GM19455 (cell line): ENCODE results near the gene FBXL22.

Source experiments
- ATAC-seq: cut with Tn5 transposase; IDR thresholded peaks from one replicate; pipeline ENCODE4 v1.9.1; 2021; ENCODE audit not compliant: unreplicated experiment

The FBXL22 gene

DNA sequence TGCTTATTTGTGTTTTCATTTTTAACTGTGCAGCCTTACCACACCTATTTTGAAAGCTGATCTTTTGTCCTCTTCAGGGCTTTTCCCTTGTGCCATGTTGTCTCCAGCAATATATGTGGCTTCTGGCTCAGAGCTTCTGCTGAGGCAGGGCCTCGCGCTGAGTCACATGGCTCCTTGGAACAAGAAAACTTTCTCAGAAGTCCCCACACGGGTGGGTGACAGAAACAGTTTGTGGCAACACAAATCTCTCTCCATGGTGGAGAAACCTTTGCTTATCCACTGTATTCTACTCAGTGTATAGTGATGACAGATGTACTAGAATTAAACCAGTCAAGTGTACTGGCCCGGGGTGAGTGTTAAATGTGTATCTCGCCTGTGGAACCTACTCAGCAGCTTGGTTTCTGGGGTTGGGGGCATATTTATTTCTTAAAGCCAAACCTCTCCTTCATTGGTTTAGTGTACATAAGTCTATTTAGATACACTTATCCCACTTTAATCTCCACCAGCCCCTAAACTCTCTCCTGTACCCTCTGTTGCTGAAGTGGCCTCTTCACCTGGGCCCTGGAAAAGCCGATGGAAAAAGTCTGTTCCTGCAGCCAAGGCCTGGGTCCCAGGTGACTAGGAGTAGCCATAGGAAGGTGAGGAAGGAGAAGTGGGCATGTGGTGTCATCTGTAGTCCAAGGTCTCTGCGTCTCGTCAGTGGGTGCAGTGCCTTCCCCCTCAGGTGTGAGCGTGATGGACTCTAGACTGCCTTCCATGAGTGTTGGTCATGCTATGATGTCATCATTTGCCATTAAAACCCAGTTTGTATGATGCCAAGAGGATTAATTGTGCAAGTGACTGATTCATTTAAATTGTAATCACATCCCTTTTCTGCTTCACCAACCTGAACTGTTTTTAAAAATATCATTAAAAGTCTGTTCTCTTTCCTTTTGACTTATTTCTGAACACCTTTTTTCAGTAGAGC is 3.2 kb upstream of the FBXL22 start:
- no peak for ATAC-seq

GRCh38 chr15:63595065-63595464 is 2.1 kb upstream of the FBXL22 start:
- ATAC-seq: no peak

- no peak for ATAC-seq
Observed at GRCh38 chr15:63595688-63596087, 1.5 kb upstream of the FBXL22 start.

GRCh38 chr15:63596676-63597037 is 530 bp upstream of the FBXL22 start:
- ATAC-seq: no peak

DNA sequence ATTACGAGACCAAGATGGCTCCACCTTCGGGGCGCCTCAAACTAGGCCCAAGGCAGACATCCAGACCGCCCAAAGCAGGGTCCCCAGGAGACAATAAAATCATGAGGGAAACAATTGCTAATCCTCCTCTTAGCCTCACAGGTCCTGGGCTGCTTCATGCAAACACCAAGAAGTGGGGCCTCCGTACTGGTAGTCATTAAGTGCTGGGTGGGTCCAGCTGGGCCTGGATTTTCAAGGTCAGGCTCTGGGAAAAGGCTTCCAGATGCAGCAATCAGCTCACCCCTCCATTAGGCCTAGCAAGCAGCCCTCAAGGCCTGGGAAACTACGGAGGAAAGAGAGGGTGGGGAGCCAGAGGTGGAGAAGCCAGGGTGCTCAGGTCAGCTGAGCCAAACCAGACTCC is 634 bp downstream of the FBXL22 start:
- ATAC-seq: no peak

DNA sequence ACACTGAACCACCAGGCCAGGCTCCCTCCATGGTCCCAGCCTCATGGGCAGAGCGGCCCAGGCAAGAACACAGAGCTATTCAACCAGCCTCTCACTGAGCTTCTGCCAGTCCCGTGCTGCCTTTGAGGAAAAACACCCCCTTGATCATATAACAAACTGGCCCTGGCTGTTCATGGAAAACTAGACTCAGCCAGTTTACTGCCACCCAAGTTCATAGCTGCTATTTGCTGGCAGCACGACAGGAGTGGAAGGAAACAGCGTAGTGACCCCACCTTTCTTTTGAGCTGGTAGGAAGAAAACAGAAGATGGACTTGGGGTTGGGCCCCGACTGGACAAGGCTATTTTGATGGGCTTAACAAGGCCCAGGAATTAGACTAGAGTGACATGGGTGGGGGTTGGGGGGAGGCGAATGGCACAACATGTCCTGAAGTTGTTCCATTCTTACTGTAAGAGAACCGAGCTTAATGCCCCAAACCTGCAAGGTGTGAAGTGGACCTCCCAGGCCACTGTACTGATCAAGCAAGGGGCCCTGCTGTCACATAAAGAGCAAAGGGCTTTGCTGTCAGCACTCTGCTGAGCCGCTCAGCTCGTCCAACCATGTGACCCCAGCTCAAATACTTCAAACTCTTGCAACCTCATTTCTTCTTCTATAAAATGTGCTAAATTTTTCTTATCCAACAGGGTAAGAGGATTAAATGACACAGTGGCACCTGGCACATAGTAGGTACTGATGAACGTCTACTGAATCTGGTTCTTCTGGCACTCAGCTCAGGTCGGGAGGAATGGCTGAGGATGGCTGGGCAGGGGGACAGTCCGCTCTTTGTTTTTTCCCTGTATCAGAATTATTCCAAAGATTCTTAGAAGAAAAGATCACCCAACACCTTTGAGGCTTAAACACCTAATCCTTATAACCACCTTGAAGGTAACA is 1.6 kb downstream of the FBXL22 start:
- no peak for ATAC-seq

DNA sequence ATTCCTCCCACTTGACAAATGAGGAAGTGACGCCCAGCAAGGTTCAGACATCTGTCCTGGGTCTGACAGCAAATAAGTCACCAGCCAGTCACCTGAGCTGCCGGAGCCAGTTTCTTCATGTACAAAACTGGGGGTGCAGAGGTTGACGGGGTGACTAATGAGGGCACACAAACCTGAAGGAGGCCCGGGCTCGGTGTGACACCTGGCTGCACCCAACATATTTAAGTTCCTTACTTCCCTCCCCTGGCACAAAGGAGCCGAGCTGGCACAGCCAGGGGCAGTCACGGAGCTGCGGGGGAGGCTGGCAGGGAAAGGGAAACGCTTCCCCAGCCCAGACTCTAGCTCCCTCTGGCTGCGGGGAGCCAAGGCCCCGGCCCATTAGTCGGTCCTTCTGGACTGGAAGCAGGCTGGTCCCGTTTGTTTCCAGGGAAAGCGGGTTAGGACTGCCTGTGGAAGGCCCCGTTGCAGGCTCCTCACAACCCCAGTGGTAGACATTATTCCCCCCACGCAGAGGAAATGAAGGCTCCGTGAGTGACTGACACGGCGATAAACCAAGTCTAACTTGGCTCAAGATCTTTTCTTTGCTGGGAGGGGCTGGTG is 2.3 kb downstream of the FBXL22 start:
- ATAC-seq: no peak

DNA sequence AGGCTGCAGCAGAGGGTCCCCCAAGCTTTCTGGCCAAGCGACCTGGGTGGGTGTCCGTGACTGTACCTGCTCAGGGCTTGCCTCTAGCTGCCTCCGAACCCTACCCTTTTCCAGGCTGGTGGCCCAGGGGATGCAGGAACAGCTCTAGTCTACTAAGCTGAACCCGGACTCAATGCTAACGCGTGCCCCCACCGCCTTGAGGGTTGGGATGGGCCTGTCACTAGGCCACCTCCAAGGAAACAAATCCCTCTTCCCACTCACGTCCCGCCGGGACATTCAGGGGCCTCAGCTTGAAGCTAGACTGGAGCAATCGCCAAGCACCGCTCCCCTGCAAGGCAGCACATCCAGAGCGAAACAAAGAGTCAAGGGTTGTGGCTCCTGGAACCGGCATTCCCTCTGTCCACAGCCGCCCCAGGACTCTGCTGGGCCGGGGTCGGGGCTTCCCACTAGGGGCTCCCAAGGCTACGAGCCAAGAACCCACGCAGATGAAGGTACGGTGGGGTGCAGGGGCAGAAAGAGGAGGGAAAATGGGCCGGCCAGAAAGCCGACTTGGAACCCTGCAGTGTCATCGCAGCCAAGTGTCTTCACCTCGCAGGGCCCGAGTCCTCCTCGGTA is 2.9 kb downstream of the FBXL22 start:
- ATAC-seq: peak; percentile 4

DNA sequence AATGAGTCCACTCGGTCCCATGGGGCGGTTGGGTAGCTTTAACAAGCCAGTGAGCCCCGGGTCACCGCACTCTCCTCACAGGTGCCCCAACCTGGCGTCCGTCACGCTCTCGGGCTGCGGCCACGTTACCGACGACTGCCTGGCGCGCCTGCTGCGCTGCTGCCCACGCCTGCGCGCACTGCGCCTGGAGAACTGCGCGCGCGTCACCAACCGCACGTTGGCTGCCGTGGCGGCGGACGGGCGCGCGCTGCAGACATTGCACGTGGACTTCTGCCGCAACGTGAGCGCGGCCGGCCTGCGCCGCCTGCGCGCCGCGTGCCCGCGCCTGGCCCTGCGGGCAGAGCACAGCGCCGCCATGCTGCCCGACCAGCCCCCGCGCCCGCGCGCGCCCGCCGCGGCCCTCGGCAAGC is 3.4 kb downstream of the FBXL22 start:
- ATAC-seq: peak; percentile 67

DNA sequence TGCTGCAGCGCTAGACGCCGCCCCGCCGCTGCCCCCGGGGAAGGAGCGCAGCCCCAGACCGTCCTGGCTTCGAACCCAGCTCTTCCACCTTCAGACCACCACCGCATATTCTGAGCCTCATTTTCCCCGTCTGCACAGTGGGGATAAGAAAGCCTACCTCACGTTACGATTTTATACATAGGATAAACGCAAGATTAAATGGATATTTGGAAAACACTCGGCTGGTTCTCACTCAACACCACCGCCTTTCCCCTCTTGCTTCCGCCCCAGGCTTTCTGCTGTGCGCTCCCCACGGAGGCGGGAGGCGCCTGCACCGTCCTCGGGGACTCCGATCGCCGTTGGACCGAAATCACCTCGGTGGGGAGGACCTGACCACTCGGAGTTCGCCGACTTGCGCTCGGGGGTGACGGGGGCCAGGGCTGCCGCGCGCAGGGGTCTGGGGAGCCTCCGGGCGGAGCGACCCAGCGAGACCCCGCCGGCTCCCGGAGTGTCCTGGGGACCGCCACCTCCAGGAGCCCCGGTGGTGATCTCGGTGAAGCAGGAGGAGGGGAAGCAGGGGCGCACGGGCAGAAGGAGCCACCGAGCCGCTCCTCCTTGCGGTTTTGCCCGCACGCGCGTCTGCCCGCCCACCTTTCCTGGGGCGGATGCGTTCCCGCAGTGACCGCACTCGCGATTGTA is 4.0 kb downstream of the FBXL22 start:
- peak; percentile 19 for ATAC-seq

GRCh38 chr15:63601704-63602185 is 4.6 kb downstream of the FBXL22 start:
- no peak for ATAC-seq

GRCh38 chr15:63602595-63602994 is 5.4 kb downstream of the FBXL22 start:
- ATAC-seq: no peak

DNA sequence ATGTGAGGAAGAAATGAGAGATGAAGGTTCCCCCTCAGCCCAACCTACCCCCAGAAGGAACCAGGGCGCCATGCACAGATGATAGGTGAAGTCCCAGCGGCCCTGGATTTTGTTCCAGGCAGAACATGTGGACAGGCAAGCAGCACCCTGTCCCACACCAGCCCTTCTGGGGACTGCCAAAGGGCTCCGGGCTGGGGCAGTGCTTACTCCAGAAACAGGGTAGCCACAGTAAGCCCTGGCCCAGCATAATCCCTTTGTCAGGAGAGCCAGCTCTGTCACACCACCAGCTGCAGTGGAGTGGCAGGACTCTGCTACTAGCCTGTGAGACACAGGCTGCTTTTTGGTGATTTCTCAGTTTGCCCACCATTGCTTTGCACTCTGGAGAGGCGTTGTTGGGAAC is 6.3 kb downstream of the FBXL22 start:
- ATAC-seq: no peak

GRCh38 chr15:63604281-63604680 is 7.1 kb downstream of the FBXL22 start:
- no peak for ATAC-seq

- ATAC-seq: no peak
Observed at GRCh38 chr15:63605036-63605435, 7.8 kb downstream of the FBXL22 start.

DNA sequence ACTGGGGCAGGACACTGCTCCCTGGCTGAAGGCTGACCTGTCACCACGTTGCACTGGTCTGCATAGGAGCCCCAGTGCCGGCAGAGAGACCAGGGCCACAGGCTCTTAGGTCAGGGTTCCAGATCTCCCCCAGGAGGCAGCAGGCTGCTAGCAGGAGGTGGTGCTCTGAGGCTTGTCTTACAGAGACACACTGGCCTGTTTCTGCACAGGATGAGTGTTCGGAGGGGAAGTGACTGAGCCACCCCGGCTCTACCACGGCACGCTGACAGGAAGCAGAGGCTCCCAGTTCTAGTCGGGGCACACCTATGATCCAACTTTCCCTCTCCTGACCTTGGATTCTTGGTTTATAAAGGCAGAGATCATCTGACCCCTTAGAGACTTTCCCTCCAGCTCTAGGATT is 8.6 kb downstream of the FBXL22 start:
- no peak for ATAC-seq

DNA sequence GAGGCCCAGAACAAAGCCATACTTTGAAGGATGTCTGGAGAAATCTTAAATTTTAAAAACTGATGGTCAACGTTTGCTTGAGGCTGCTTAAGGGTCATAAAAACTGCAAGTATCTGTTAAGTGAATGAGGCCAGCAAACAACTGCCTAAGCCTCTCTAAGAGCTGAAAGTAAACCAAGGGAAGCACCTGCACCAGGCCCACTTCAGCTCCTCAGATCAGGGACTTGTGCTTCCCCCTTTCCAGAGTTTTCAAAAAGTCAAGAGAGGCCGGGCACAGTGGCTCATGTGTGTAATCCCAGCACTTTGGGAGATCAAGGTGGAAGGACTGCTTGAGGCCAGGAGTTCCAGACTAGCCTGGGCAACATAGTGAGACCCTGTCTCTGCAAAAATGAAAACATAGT is 9.1 kb downstream of the FBXL22 start:
- no peak for ATAC-seq

DNA sequence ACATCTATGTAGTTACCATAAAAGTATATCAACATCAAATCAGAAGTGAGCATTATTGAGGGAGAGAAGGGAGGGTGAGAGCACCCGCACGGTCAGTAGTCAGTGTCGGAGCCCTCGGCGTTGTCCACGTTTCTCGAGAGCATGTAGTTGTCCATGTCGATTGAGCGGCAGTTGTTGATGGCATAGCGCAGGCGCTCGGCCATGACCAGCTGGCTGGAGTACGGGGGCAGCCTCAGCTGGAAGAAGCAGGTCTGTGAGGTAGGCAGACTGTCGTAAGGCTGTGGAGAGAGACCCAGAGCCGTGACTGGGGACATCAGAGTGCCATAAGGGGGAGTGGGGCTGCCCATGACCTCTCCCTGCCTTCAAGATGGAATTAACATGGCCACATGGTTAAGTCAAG is 11.8 kb downstream of the FBXL22 start:
- no peak for ATAC-seq

- ATAC-seq: no peak
Observed at GRCh38 chr15:63609448-63609847, 12.3 kb downstream of the FBXL22 start.

GRCh38 chr15:63610209-63610841 is 13.1 kb downstream of the FBXL22 start:
- ATAC-seq: peak; percentile 74
